ENCODE data around the gene SIK3. TPM values are rescaled to one million over a fixed set of nuclear protein-coding genes. Genes with fewer than 3 reads are reported as not detected.

The SIK3 gene
- total RNA-seq, 1 donor: 25.7 TPM

DNA sequence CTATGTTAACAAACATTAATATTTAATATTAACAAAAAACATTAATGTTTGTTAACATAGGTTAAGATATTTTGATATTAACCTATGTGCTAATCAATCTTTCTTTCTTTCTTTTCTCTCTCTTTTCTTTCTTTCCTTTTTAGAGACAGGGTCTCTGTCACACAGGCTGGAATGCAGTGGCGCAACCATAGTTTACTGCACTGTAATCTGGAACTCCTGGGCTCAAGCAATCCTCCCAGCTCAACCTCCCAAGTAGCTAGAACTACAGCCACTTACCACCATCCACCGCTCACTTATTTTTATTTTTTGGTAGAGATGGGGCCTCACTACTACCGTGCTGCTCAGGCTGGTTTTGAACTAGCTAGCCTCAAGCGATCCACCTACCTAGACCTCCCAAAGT lies 13.2 kb downstream of the SIK3 start:
- no peak overlapping the region for H3K4me2 ChIP-seq (ENCODE audit: insufficient read depth, low read length)
- TF ChIP-seq, protein P1, sequence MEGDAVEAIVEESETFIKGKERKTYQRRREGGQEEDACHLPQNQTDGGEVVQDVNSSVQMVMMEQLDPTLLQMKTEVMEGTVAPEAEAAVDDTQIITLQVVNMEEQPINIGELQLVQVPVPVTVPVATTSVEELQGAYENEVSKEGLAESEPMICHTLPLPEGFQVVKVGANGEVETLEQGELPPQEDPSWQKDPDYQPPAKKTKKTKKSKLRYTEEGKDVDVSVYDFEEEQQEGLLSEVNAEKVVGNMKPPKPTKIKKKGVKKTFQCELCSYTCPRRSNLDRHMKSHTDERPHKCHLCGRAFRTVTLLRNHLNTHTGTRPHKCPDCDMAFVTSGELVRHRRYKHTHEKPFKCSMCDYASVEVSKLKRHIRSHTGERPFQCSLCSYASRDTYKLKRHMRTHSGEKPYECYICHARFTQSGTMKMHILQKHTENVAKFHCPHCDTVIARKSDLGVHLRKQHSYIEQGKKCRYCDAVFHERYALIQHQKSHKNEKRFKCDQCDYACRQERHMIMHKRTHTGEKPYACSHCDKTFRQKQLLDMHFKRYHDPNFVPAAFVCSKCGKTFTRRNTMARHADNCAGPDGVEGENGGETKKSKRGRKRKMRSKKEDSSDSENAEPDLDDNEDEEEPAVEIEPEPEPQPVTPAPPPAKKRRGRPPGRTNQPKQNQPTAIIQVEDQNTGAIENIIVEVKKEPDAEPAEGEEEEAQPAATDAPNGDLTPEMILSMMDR (IDR thresholded peaks at IDR 0.05; ENCODE audit: extremely low read depth, low read depth, low read length): no peak
- H3K9me3 ChIP-seq (ENCODE audit: low read depth, low read length): no peaks in the 10 kb centered on the region
- no peaks in the 10 kb centered on the region for H3K36me3 ChIP-seq (ENCODE audit: insufficient read depth, low read length)
- peaks cover 61% of the 10 kb centered on the region for H4K20me1 ChIP-seq (ENCODE audit: insufficient read depth, low read length)
- H3K27me3 ChIP-seq (ENCODE audit: insufficient read depth, low read length): no peaks in the 10 kb centered on the region
- H3K27ac ChIP-seq (ENCODE audit: low read depth, low read length): no peak overlapping the region
- H2AFZ ChIP-seq (ENCODE audit: low read length): no peak overlapping the region
- DNase-seq (ENCODE audit: insufficient read length, low spot score, missing footprints): no peak
- H3K79me2 ChIP-seq (ENCODE audit: insufficient read depth, low read length): peaks cover 94% of the 10 kb centered on the region
- H3K4me3 ChIP-seq (ENCODE audit: insufficient read depth, low read length): no peak overlapping the region
- peaks cover 8% of the 10 kb centered on the region for H3K4me1 ChIP-seq (ENCODE audit: insufficient read depth, low read length)

DNA sequence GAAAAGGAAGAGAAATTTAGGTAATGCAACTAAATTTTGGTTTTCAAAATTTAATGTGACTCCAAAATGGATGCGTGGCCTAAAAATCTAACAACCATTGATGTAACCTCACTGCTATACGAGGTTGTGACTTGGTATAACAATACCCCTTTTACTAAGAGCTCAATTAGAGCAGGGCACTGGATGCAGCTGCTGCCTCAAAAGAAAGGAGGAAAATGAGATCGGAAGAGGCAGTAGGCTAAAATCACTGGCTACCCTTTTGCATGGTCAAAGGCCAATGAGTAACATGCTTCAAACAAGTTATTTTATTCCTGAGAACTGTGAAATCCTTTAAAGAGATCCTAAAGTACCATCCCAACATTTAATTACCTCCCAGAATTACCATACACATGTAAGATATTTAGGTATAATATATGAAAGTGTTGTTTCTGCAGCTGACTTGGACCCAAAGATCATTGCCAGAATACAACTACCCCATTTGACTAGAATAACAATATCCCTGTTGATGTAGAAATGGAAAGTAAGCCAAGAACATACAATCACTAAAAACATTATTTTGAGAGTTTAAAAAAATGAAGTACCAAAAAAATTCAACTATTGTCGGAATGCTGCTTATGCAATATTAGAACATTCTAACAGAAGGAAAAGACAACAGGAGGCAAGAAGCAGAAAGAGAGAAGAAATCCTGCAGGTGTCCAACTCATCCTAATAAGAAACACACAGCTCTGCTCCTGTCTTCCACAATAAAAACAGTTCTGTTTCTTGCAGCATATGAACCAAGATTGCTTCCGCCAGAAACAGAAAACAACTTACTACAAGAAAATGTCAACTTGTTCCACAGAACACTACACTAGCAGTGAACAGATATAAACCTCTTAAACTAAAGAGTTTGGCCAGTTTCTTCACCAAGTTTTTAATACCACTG lies 15.0 kb downstream of the SIK3 start:
- H3K4me2 ChIP-seq (ENCODE audit: insufficient read depth, low read length): peak overlapping the region; percentile 11
- DNase-seq (ENCODE audit: insufficient read length, low spot score, missing footprints): peak; percentile 69
- no peak overlapping the region for H3K4me3 ChIP-seq (ENCODE audit: insufficient read depth, low read length)
- no peaks in the 10 kb centered on the region for H3K36me3 ChIP-seq (ENCODE audit: insufficient read depth, low read length)
- no peaks in the 10 kb centered on the region for H3K9me3 ChIP-seq (ENCODE audit: low read depth, low read length)
- no peak overlapping the region for H2AFZ ChIP-seq (ENCODE audit: low read length)
- peaks cover 91% of the 10 kb centered on the region for H3K79me2 ChIP-seq (ENCODE audit: insufficient read depth, low read length)
- TF ChIP-seq, protein P1 (IDR thresholded peaks at IDR 0.05; ENCODE audit: extremely low read depth, low read depth, low read length): no peak
- H3K27ac ChIP-seq (ENCODE audit: low read depth, low read length): no peak overlapping the region
- peaks cover 8% of the 10 kb centered on the region for H3K4me1 ChIP-seq (ENCODE audit: insufficient read depth, low read length)
- no peaks in the 10 kb centered on the region for H3K27me3 ChIP-seq (ENCODE audit: insufficient read depth, low read length)
- H4K20me1 ChIP-seq (ENCODE audit: insufficient read depth, low read length): peaks cover 57% of the 10 kb centered on the region

DNA sequence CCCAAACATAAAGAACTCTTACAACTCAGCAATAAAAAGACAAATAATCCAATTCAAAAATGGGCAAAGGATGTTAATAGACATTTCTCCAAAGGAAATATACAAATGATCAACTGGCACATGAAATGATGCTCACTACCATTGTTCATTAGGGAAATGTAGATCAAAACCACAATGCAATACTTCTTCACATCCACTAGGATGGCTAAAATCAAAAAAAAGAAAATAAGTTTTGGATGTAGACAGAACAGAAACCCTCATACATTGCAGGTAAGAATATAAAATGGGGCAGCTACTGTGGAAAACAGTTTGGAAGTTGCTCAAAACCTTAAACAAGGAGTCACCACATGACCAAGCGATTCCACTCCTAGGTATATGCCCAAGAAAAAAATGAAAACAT lies 16.3 kb downstream of the SIK3 start:
- no peaks in the 10 kb centered on the region for H3K27me3 ChIP-seq (ENCODE audit: insufficient read depth, low read length)
- H3K4me3 ChIP-seq (ENCODE audit: insufficient read depth, low read length): no peak overlapping the region
- H3K27ac ChIP-seq (ENCODE audit: low read depth, low read length): no peak overlapping the region
- no peaks in the 10 kb centered on the region for H3K36me3 ChIP-seq (ENCODE audit: insufficient read depth, low read length)
- TF ChIP-seq, protein P1 (IDR thresholded peaks at IDR 0.05; ENCODE audit: extremely low read depth, low read depth, low read length): no peak
- peaks cover 91% of the 10 kb centered on the region for H3K79me2 ChIP-seq (ENCODE audit: insufficient read depth, low read length)
- no peak for DNase-seq (ENCODE audit: insufficient read length, low spot score, missing footprints)
- H3K4me2 ChIP-seq (ENCODE audit: insufficient read depth, low read length): no peak overlapping the region
- H3K9me3 ChIP-seq (ENCODE audit: low read depth, low read length): no peaks in the 10 kb centered on the region
- peaks cover 60% of the 10 kb centered on the region for H4K20me1 ChIP-seq (ENCODE audit: insufficient read depth, low read length)
- peaks cover 18% of the 10 kb centered on the region for H3K4me1 ChIP-seq (ENCODE audit: insufficient read depth, low read length)
- no peak overlapping the region for H2AFZ ChIP-seq (ENCODE audit: low read length)

DNA sequence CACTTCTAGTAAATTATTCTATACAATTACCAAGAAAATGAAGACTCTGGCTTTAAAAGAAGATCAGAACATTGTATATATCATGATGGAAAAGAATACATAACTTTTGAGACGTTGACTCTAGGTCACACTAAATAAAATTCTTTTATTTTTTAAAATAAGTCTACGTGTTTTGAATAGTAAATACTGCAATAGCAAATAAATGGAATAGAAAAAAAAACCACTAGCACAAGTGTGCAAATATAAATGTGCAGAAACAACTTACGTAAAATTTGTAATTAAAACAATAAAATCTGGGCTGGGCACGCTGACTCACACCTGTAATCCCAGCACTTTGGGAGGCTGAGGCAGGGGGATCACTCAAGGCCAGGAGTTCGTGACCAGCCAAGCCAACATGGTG lies 17.9 kb downstream of the SIK3 start:
- Histone ChIP-seq H4K20me1 (ENCODE audit: insufficient read depth, low read length) (peaks cover 64% of the 10 kb centered on the region), H3K27ac (ENCODE audit: low read depth, low read length) (no peak overlapping the region), H3K27me3 (ENCODE audit: insufficient read depth, low read length) (no peaks in the 10 kb centered on the region), H3K4me3 (ENCODE audit: insufficient read depth, low read length) (no peak overlapping the region), H2AFZ (ENCODE audit: low read length) (no peak overlapping the region), H3K9me3 (ENCODE audit: low read depth, low read length) (no peaks in the 10 kb centered on the region), H3K4me1 (ENCODE audit: insufficient read depth, low read length) (peaks cover 18% of the 10 kb centered on the region), H3K4me2 (ENCODE audit: insufficient read depth, low read length) (no peak overlapping the region), H3K79me2 (ENCODE audit: insufficient read depth, low read length) (peaks cover 86% of the 10 kb centered on the region), H3K36me3 (ENCODE audit: insufficient read depth, low read length) (no peaks in the 10 kb centered on the region)
- no peak for DNase-seq (ENCODE audit: insufficient read length, low spot score, missing footprints)
- TF ChIP-seq, protein P1 (IDR thresholded peaks at IDR 0.05; ENCODE audit: extremely low read depth, low read depth, low read length): no peak

All from osteoblast (primary cell).